ENCODE data around the gene CCDC57.
"Not testable (repeated sequence)": the region's sequence is repeated elsewhere in the genome, so short reads cannot be mapped to it uniquely, and the experiment has no call there.

Gene CCDC57

DNA sequence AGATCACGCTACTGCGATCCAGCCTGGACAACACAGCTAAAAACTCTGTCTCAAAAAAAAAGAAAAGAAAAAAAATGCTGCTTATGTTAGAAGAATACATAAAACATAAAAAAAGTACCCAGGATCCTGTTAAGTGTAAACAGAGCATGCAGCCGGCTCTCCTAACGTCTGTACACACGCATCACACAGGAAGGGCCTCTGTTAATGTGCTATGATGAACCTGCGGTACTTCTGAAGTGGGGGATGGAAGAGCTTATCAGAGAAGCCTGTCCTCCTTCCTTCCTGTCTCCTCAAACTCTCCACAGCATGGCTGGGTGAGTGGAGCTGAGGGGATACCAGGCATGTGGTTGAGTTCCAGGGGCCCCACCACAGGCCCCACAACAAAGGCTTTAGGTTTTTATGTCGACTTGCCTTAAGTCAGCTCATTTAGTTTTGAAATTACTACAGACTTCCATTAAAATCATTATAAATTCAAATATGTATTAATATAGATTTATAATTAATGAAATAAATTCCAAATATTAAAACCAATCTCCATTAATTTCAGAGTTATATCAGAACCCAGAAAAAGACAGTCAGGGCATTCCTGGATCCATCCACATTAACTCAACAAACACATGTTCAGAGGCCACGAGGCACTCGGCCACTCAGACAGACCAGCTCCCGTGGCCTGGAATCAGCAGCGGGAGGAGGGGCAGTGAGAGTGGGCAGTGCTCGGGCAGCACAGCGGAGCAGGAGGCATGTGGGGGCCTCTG lies 11.7 kb downstream of the CCDC57 start:
- DNase-seq = no peak

DNA sequence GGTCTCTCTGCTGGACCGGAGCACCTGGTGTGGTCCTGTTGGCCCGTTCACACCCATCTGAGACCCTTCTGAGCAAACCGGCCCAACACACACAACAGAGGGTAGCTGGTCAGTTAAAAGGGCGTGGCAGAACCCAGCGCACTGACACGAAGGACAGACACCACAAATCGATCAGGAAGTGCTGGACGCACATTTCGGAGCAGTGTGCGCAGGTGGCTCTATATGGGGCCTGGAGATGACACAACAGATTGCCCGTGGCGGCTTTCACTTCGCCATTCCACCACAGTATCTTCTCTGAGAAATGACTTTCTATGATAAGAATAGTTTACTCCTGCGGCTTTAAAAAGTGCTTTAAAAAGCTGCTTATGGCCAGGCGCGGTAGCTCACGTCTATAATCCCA lies 12.5 kb downstream of the CCDC57 start:
- DNase-seq = no peak

DNA sequence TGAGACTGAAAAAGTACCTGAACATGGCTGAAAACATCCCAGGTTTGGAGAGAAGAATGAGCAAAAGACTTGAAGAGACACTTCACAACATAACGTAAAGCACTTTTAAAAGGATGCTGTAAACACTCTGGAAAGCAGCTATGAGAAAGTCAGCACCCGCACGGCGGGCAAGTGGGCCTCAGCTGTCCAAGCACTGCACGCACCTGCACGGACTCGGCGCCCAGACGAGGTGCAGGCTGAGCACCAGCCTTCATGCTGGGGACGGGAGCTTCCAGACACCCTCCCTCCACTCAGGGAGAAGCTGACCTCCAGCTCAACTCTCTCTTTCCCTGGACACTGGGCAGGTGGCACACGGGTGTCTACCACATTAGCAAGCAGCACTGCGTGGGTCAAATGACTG lies 13.1 kb downstream of the CCDC57 start:
- DNase-seq = no peak

DNA sequence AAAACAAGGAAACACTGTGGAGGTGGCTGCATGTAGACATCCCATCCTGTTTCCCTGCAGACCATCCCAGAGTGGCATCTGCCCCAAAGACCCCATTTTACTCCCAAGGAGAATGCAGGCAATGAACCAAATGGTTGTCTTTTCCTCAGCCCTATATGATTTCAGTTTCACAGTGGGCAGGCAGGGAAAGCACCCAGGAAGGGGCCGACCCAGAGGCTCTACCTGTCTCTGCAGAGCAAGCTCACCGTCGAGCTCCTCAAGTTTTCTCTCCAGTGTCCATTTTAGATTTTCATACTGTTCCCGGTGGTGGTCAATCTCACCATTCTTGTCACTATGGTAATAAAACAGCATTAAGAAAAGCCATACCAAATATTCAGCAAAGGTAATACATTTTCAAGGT lies 14.6 kb downstream of the CCDC57 start:
- DNase-seq = no peak

DNA sequence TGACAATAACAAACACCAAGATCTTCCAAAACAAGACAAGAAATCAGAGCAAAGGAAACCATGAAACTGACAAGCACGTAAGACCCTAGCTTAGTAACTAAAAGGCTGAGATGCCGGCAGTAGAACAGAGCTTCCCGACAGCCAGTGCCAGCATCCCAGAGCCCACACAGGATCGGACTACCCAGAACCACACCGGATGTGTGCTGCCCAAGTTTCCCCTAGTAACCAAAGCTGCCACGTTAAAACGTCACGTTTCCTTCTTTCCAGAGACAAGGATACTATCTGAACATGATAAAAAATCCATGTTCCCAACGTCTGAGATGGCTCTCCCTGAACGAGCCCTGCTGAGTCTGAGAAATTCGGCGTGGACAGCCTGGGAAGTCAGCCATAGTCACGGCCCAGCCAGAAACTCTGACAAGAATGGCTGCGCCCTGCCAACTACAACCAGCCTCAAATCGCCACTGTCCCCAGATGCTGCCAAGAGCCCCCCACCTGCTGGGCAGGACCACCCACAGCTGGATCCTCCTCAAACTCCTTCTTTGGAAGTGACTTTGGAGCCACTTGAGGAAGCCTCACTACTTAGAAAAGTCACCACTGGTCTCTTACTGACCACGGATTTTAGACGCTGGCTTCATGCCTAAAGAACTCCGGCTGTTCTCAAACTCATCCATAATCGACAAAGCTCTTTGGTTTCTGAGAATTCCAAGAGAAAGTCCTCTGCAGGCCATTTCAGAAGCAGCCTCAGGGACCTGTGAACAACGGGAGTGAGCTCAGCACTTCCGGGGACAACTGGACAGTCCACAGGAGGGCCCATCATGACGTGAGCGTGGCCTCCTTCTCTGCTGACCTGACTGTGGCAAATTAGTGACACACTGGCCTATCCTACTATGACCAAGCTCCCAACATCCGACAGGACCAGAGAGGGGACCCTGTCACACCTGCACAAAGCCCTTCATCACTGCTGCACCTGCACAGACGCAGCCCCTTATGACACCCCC lies 16.7 kb downstream of the CCDC57 start:
- no peak for DNase-seq

DNA sequence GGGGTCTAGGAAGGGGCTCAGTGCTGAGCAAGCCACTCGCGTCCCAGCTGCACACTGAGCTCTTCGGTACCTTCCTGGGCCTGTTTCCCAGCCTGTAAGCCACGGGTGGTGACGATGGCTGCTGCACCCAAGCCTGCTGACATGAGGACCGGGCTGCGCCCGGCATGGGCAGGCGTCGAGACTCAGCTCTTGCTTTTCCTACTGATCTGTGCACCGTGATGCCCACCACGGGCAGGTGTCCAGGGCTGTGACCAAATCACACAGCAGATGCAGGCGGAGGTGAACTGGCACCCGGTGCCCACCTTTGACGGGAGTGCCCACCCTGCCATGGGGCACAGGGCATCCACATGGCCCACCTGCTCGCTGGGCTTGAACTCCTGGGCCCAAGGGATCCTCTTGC lies 17.9 kb downstream of the CCDC57 start:
- DNase-seq = no peak

DNA sequence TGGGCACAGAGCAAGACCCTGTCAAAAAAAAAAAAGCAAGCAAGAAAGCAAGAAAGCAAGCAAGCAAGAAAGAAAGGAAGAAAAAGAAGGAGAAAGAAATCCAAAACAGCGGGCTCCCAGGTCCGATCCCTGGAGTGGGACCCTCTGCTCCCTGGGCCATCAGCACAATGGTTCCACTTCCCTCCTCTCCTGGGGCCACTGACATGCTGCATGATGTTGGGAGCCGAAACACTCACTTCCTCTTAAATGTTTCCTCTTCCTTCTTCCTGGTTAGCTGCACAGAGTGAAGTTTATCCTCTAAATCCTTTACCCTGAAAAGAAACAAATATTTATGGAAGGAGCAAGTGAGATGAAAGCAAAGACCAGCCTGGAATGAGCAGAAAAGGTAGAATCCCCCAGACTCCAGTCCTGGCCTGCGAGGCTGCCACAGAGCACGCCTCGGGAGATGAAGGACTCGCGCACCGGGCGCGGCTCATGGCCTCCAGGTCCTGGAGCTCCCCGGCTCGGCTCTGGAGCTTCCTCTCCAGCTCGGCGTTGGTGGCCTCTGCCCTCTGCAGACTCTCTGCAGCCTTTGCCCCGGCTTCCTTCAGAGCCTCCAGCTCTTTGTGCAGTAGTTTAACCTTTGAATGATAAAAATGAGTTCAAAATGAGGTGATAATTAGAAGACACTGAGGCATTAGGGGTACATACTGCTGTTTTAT lies 19.0 kb downstream of the CCDC57 start:
- DNase-seq = no peak

DNA sequence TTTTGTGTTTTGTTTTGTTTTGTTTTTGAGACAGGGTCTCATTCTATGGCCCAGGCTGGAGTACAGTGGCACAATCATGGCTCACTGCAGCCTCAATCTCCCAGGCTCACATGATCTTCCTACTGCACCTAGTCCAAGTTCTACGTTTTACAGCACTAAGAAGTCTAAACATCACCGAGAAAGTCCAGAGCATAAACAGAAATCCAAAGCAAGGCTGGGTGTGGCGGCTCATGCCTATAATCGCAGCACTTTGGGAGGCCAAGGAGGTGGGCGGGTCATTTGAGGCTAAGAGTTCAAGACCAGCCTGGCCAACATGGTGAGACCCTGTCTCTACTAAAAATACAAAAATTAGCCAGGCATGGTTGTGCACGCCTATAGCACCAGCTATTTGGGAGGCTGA lies 19.6 kb downstream of the CCDC57 start:
- DNase-seq = not testable (repeated sequence)

DNA sequence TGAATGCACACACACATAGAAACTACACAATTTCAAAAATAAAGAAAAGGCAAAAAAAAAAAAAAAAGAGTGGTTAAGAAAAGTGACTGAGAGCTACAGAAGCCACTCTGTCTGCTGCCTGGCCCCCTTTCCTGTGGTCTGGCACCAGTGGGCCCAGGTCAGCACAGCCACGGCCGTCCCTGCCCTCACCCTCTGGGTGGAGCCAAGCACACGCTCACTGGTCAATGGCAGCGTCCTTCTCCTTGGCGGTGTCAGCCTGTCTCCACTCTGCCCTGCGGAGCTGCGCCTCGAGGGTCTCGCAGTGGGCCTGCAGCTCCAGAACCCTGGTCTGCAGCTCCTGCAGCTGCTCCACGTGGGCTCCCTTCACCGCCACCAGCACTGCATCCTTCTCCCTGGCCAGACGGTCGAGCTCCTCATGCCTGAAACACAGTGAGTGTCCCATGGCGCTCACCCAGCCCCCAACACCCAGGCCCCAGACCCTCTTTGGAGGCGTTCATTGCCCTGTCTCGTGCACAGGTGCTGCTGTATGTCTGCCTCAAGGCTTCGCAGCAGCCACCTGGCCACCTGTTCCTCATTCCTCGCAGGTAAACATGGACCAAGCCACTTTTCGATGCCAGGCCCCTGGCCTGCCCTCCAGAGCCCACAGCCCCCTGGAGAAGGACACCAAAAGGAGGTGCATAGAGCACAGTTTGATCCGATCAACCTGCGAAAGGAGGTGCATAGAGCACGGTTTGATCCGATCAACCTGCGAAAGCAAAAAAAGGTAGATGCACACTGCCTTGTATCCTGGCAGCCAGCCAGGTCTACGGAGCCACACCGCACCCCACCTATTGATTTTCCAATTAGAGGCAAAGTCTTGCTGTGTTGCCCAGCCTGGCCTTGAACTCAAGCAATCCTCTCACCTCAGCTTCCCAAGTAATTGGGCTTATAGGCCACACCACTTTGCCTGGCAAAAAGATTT lies 24.4 kb downstream of the CCDC57 start:
- no peak for DNase-seq

DNA sequence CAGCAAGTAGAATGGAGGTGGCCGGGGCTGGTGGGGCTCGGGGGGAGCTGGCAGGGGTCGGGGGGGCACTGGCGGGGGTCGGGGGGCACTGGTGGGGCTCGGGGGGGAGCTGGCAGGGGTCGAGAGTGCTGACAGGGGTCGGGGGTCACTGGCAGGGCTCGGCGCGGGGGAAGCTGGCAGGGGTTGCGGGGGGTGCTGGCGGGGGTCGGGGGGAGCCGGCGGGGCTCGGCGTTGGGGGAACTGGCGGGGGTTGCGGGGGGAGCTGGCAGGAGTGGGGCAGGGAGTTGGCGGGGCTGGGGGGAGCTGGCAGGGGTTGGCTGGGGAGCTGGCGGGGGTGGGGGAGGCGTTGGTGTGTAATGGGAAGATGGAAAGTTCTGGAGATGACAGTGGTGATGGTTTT lies 25.1 kb downstream of the CCDC57 start:
- DNase-seq = no peak

DNA sequence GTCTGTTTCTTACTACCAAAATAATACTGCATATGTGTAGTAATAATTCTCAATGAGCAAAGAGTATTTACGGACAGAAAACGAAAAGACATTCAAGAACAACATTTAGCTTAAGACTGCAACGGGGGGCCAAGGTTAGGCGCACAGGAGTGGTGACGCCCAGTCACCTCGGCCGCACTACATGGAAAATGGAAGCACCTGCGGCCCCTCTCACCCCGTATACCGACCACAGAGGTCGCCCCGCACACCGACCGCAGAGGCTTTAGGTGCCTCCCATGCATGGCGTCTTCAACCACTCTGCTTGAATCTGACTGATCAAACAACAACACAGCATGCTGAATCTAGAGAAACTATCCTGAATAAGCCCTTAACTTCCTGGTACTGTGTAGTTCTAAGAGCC lies 26.4 kb downstream of the CCDC57 start:
- no peak for DNase-seq

DNA sequence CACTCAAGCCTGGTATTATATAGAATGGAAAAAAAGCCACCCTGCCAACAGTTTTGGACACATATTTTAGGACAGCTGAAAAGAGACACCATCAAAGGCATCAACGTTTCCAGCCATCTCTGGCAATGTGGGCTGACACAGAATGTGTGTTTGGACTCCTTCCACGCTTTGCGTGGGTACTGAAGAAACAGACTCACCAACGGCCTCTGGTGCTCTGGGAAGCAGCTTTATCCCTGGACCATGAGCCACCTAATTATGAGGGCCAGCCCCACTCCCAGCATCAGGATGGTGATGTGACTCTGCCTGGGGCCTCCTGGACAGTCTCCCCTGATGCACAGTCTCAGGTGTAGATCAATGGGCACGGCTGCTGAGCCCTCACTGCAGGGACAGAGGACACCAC lies 27.9 kb downstream of the CCDC57 start:
- no peak for DNase-seq

DNA sequence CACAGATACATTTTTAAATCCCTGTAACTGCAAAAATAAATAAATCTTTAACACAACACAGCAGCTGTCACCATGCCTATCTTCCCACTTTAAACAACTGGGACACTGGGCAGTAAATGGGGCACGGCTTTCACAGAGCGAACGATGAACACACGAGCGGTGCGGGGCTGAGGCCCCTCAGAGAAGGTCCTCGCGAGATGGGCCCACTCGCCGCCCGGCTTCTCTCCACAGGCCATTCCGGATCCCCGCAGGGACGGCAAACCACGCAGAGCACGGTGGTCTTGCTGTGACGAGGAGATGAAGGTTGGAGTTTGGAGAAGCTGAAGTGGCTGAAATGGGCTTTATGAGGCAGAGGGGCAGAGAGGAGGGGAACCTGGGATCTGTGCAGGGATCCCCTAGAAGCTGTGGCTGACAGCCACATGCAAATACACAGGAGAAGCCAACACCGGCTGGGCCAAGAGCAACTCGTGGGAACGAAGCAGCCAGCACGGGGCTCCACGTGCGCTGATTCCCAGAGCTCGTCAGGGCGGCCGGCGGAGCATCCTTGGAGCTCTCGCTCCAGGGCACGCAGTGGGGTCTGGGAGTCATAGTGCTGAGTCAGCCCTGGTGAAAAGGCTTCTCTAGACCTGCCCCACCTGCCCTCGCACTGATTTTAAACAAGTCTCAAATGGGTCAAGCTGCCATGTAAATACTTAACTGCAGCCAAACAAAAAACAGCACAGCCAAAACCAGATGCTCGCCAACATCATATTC lies 31.7 kb downstream of the CCDC57 start:
- DNase-seq = no peak

DNA sequence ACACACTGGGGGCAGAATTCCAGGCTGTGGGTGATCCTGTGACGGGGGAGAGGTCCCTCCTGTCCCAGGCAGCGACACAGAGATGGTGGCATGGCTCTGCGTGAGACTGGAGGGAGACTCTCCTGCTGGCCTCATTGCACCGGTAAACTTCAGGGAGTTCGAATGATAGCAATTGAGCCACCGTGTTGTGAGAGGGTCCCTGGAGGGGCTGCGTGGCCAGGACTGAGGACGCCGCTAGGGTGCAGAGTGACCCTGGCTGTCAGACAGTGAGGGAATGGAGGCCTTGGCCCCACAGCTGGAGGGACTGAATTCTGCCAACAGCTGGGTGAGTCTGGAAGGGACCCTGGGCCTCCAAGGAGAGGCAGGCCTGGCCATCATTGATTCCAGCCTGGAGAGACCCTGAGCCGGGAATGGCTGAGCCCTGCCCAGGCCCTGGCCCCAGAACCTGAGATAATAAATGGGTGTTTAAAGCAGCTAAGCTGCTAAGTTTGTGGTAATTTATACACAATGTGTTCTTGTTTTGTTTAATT lies 32.6 kb downstream of the CCDC57 start:
- no peak for DNase-seq

DNA sequence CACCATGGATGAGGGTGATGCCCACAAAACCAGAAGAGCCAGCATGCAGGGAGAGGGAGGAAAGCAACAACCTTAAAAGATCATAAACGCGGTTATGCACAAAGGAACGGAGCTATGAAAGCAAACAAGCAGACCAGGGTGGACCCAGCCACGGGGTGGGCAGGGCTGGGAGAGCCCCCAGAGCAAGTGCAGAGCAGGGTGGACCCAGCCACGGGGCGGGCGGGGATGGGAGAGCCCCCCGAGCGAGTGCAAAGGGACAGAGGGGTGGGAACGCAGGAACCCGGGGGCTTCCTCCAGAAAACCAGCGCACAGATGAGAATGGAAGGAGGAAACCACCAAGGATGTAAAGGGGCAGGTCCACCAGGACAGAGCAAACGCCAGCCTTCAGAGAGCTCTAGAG lies 33.2 kb downstream of the CCDC57 start:
- DNase-seq = no peak

DNA sequence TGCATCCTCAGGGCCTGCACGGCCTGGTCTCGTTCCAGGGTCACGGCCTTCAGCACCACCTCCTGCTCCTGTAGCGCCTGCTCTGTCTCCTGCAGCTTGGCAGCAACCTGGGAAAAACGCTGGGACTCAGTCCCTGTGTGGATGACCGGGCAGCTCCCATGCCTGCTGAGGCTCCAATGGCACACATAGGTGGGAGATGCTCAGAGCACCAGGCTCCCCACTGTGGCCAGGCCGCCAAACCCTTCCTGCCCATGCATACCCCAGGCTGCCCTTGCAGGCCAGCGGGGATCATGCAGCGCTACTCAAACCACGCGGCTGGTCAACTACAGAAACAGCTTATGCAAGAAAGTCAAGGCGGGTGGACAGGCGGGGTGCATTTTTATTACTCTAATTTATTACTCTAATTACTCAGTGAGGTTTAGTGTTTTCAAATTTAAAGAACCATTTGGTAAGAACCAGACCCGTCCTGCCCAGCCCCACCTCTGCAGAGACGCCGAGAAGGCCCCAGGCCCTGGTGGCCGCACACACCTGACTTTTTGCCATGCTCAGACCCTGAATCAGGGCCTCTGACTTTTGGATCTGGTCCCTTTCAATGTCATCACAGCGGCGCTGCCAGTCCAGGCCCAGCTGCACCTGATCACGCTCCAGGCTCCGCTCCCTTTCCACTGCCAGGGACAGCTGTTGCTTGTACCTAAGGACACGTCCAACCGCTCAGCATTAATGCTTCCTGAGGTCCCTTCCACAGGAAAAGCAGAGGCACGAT lies 34.0 kb downstream of the CCDC57 start:
- DNase-seq = no peak

DNA sequence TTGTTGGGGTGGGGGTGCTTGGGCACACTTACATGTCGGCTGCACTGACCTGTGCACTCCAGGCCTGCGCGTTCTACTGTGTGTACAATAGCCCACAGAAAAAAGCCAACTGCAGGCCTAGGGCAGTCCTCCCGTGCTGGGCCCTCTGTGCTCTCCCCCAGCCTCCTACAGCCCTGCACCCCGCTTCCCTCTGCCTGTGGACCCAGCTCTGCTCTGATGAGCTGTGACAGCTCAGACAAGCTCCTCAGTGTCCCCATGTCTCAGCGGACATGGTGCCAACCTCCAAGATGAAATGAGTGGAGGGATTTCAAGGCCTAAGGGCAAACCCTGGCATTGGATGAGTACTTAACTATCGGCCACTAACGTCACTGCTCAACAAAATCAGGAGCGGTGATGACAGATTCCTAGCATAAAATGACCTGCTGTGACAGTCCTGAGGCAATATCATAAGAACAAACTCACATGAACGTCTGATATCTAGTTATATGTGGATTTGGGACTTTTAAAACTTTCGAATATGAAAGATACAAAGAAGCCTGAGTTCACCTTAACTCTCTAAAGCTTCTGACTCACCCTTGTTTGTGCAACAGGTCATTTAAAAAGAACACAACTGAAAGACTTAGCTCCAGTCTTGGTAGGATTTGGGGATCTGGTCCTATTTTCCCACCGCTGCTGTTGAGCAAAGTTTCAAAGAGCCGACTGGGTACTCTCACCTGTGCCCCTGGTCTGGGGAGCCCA lies 34.7 kb downstream of the CCDC57 start:
- no peak for DNase-seq

DNA sequence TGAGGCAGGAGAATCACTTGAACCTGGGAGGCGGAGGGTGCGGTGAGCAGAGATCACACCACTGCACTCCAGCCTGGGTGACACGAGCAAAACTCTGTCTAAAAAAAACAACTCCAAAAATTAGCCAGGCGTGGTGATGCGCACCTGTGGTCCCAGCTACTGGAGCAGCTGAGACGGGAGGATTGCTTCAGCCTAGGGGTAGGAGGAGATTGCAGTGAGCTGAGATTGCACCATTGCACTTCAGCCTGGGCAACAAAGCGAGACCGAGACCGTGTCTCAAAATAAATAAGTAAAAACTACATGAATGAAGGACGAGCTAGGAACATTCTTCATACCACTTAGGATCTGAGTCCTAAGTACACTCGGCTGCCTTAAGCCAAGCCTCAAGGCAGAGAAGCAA lies 35.4 kb downstream of the CCDC57 start:
- DNase-seq = no peak

DNA sequence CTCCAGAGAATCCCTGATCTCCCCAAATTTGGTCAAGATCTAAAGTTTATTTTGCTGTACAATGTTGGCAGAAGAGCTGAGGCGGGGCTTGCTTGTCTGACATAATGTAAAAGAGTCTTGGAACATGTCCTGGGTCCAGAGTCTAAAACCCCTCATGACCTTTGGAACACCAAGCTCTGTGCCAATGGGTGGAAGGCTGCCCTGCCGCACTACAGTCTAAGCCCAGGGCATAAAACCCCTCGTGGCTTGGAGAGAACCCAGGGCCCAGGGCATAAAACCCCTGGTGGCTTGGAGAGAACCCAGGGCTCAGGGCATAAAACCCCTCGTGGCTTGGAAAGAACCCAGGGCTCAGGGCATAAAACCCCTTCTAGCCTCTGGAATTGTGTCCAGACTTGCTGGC lies 36.7 kb downstream of the CCDC57 start:
- DNase-seq = no peak

DNA sequence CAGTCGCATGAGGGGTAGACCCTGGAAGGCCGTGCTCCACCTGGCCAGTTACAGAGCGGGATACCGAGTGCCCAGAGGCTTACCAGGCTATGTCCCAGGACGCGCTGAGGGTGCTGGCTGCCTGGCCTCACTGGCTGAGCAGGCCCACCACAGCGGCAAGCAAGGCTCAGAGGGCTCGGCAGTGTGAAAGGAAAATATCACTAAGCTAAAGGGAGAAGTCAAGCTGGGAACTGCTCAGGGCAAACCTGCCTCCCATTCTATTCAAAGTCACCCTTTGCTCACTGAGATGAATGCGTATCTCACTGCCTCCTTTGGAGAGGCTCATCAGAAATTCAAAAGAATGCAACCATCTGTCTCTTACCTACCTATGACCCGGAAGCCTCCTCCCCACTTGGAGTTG lies 37.4 kb downstream of the CCDC57 start:
- no peak for DNase-seq

All from femur (tissue), 1 donor.